Fibroblast of the aortic adventitia (primary cell): ENCODE results near the gene PPP1R7. TPM values are rescaled to one million over a fixed set of nuclear protein-coding genes. Genes with fewer than 3 reads are reported as not detected.

Experiments
- DNase-seq: peaks from one replicate; pipeline ENCODE4 v3.0.0-alpha.2; 2010; ENCODE audit warnings: low read depth
- H3K4me3 ChIP-seq: 2 replicates; pipeline ENCODE4 v1.5.1; 2011; ENCODE audit warnings: low read depth, mild to moderate bottlenecking, control low read depth, low read length, moderate library complexity
- CTCF ChIP-seq: IDR thresholded peaks from 2 replicates; pipeline ENCODE4 v1.5.1; 2011; ENCODE audit warnings: mild to moderate bottlenecking, low read length, control low read depth, inconsistent platforms; ENCODE audit not compliant: insufficient read depth
- total RNA-seq: library from RNA; depleted of rRNA; stranded (reverse); fragments of >200 nt; gene quantifications from 2 replicates; pipeline ENCODE4 v1.2.3, GENCODE V29; 2012; ENCODE audit warnings: low replicate concordance

The PPP1R7 gene
- total RNA-seq, 1 donor, result 70.0 TPM

GRCh38 chr2:241139531-241140444 lies 10.5 kb upstream of the PPP1R7 start:
- TF ChIP-seq CTCF, result no peak
- H3K4me3 ChIP-seq, result no peak overlapping the region
- DNase-seq, result no peak

GRCh38 chr2:241140445-241140840 lies 9.8 kb upstream of the PPP1R7 start:
- no peak for DNase-seq
- TF ChIP-seq CTCF, result no peak
- H3K4me3 ChIP-seq, result no peak overlapping the region

GRCh38 chr2:241141214-241141770 lies 9.0 kb upstream of the PPP1R7 start:
- no peak overlapping the region for H3K4me3 ChIP-seq
- no peak for DNase-seq
- TF ChIP-seq CTCF, result no peak

- no peak for DNase-seq
- TF ChIP-seq CTCF, result no peak
- no peak overlapping the region for H3K4me3 ChIP-seq
Measured at GRCh38 chr2:241142063-241142462, 8.2 kb upstream of the PPP1R7 start.

- H3K4me3 ChIP-seq, result no peak overlapping the region
- TF ChIP-seq CTCF, result no peak
- no peak for DNase-seq
Measured at GRCh38 chr2:241142593-241142992, 7.7 kb upstream of the PPP1R7 start.

- DNase-seq, result no peak
- TF ChIP-seq CTCF, result no peak
- no peak overlapping the region for H3K4me3 ChIP-seq
Measured at GRCh38 chr2:241146286-241146685, 4.0 kb upstream of the PPP1R7 start.
